Type B pancreatic cell (in vitro differentiated cells): ENCODE measurements around the gene PLPP4. TPM values are rescaled to one million over a fixed set of nuclear protein-coding genes. Genes with fewer than 3 reads are reported as not detected.

ENCODE experiments used
- DNase-seq: peaks from one replicate; pipeline ENCODE4 v3.0.0; 2021; ENCODE audit warnings: mixed read lengths; ENCODE audit not compliant: unreplicated experiment; ENCODE audit errors: extremely low spot score
- H3K27ac Mint-ChIP-seq: 2 replicates; pipeline ENCODE4 v1.8.0; 2021; ENCODE audit warnings: mild to moderate bottlenecking, mixed read lengths
- H3K27me3 Mint-ChIP-seq: 2 replicates; pipeline ENCODE4 v1.8.0; 2021; ENCODE audit warnings: mixed read lengths
- H3K36me3 Mint-ChIP-seq: 2 replicates; pipeline ENCODE4 v1.8.0; 2021; ENCODE audit warnings: mixed read lengths
- H3K4me1 Mint-ChIP-seq: one replicate; pipeline ENCODE4 v1.8.0; 2021; ENCODE audit warnings: mixed read lengths; ENCODE audit not compliant: unreplicated experiment
- H3K4me3 Mint-ChIP-seq: 2 replicates; pipeline ENCODE4 v1.8.0; 2021; ENCODE audit warnings: mild to moderate bottlenecking, mixed read lengths
- H3K9me3 Mint-ChIP-seq: 2 replicates; pipeline ENCODE4 v1.8.0; 2021; ENCODE audit warnings: mixed read lengths
- total RNA-seq: library from RNA; stranded (reverse); gene quantifications from 2 replicates; pipeline ENCODE4 v1.2.1, GENCODE V29; 2021; ENCODE audit warnings: low replicate concordance
- TF ChIP-seq, protein P1 (sequence below): fragments of 200-600 bp; sonication (generic); conservative IDR thresholded peaks from 2 replicates; pipeline ENCODE4 v1.5.0; 2021; ENCODE audit warnings: antibody characterized with exemption, mild to moderate bottlenecking

Gene PLPP4
- total RNA-seq, 1 donor from 2014 or later: 4.4 TPM

DNA sequence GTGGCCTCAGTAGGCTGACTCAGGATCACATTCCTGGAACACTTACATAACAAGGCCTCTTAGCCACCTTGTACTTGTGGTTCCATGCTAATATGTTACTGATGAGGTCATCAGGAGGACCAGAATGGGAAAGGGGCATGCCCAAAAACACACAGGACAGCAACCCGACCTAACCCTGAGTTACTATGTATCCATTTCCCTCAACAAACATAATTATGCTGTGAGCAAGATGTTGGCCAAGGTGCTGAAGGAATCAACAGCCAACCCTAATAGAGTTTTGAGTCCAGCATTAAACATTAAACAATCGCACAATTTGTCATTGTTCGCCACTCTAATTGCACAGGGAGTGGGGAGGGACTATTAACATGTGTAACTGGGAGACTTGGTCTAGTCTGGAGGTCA, 129.4 kb downstream of the PLPP4 start:
- TF ChIP-seq, protein P1, sequence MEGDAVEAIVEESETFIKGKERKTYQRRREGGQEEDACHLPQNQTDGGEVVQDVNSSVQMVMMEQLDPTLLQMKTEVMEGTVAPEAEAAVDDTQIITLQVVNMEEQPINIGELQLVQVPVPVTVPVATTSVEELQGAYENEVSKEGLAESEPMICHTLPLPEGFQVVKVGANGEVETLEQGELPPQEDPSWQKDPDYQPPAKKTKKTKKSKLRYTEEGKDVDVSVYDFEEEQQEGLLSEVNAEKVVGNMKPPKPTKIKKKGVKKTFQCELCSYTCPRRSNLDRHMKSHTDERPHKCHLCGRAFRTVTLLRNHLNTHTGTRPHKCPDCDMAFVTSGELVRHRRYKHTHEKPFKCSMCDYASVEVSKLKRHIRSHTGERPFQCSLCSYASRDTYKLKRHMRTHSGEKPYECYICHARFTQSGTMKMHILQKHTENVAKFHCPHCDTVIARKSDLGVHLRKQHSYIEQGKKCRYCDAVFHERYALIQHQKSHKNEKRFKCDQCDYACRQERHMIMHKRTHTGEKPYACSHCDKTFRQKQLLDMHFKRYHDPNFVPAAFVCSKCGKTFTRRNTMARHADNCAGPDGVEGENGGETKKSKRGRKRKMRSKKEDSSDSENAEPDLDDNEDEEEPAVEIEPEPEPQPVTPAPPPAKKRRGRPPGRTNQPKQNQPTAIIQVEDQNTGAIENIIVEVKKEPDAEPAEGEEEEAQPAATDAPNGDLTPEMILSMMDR: no peak
- Mint-ChIP-seq H3K27me3 (peaks cover 7% of the 10 kb centered on the region), H3K36me3 (peaks cover 2% of the 10 kb centered on the region), H3K4me1 (peaks cover 3% of the 10 kb centered on the region), H3K27ac (no peak overlapping the region), H3K4me3 (no peak overlapping the region), H3K9me3 (no peaks in the 10 kb centered on the region)
- DNase-seq: no peak

DNA sequence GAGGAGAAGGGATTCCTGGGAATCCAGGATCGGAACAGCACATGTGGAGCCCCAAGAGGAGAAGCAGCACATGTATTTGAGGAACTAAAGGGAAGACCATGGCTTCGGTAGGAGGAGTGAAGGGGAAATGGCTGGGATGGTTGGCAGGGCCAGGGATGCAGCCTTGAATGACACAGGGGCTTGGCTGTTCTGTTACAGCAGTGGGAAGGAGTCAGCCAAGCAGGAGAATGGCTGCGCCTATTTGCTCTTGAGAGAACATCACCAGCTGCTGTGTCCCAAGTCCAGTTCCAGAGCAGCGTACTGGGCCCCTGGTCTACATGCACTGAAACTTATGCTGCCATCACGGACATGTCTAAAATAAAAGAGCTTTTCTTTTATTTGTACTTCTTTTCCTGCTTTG, 130.0 kb downstream of the PLPP4 start:
- Mint-ChIP-seq H3K36me3 (no peaks in the 10 kb centered on the region), H3K4me3 (no peak overlapping the region), H3K27ac (no peak overlapping the region), H3K9me3 (no peaks in the 10 kb centered on the region), H3K27me3 (peaks cover 7% of the 10 kb centered on the region), H3K4me1 (no peaks in the 10 kb centered on the region)
- DNase-seq: no peak
- TF ChIP-seq, protein P1: no peak

DNA sequence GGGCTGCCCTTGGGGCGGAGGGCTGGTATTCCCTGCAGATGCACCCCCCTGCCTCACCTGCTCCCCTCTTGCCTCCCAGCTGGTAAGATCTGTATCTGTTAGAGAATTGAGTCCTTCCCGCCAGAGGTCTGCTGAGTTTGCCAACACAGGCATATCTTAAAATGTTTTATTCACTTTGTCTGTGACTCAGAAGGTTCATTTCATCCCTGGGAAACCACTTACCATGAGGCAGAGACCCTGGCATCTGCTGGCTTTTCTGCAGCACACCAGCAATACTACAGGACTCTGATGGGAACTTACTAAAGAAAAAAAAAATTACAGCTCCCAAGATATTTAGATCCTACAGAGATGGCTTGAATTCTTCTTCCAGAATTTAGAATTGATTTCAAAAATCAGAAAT, 131.3 kb downstream of the PLPP4 start:
- no peaks in the 10 kb centered on the region for H3K36me3 Mint-ChIP-seq

DNA sequence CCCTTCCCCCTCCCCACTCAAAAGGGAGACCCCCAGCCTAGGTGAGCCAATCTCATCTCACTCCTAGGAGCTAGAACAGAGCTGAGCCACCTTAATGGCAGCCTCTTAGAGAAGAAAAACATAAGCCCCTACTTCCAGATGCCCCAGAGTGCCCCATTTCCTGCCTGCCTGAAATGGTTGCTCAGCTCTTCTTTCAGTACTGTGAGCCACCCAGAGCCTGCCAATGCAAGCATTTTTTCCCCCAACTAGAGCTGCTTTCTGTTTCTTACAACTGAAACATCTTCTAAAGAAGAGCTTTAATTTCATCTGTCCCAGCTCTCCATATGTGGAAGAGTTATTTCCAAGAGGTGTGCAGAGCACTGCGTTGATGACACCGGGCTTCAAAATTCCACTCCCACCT, 136.7 kb downstream of the PLPP4 start:
- H3K4me3 Mint-ChIP-seq: no peak overlapping the region
- peaks cover 25% of the 10 kb centered on the region for H3K27me3 Mint-ChIP-seq
- H3K36me3 Mint-ChIP-seq: no peaks in the 10 kb centered on the region
- DNase-seq: no peak
- TF ChIP-seq, protein P1: no peak
- no peak overlapping the region for H3K27ac Mint-ChIP-seq
- H3K9me3 Mint-ChIP-seq: no peaks in the 10 kb centered on the region
- peaks cover under 1% of the 10 kb centered on the region for H3K4me1 Mint-ChIP-seq

More for the DNA sequence above, 131.3 kb downstream of the PLPP4 start:
- DNase-seq: no peak
- Mint-ChIP-seq H3K9me3 (no peaks in the 10 kb centered on the region), H3K4me1 (no peaks in the 10 kb centered on the region), H3K4me3 (no peak overlapping the region), H3K27me3 (peaks cover 7% of the 10 kb centered on the region), H3K27ac (no peak overlapping the region)
- TF ChIP-seq, protein P1: no peak

DNA sequence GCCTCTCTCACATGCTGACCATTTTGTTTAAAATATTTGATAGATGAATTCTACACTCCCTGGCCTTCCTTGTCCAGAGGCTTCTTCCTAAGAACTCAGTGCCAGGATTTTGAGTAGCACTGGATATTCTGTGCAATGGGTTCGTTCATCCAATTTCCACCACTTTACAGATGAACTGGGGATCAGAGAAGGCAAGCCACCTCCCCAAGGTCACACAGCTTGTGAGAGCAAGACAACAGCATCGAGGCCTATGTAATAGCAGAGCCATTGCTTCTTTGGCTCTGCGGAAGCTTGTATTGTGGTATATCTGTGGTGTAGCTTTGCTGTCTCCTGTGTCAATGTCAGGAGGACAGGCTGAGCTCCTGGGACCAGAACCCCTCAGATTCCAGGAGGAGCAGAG, 140.9 kb downstream of the PLPP4 start:
- DNase-seq: no peak
- Mint-ChIP-seq H3K9me3 (peaks cover 3% of the 10 kb centered on the region), H3K27me3 (peaks cover 33% of the 10 kb centered on the region), H3K27ac (no peak overlapping the region), H3K4me3 (no peak overlapping the region), H3K36me3 (no peaks in the 10 kb centered on the region), H3K4me1 (peaks cover 14% of the 10 kb centered on the region)
- TF ChIP-seq, protein P1: no peak

DNA sequence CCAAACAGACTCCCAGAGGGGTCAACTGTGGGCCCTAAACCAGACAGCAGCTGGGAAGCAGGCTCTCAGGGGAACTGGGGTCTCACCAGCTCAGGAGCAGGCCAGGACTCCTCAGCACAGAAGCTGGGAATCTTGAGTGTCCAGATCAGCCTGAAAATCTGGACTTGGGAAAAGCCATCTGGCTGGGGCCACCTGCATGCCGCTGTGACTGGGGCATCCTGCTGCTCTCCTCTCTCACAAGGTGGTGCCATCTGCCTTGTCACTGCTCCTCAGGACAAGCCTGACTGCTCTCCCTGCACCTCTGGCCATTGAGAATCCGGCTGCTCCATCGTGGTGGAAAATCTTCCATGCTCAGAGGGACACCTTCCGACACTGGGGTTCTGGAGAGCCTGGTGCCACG, 141.4 kb downstream of the PLPP4 start:
- Mint-ChIP-seq H3K27ac (no peak overlapping the region), H3K27me3 (peaks cover 33% of the 10 kb centered on the region), H3K4me3 (no peak overlapping the region), H3K4me1 (peaks cover 14% of the 10 kb centered on the region), H3K36me3 (no peaks in the 10 kb centered on the region), H3K9me3 (peaks cover 6% of the 10 kb centered on the region)
- no peak for DNase-seq
- TF ChIP-seq, protein P1: no peak
